GM12892 (cell line): Measurements from ENCODE around the gene NFKB1.

Experiments
- POLR2A ChIP-seq: IDR thresholded peaks from 2 replicates; pipeline ENCODE4 v1.6.1; 2011; ENCODE audit warnings: low read depth, low read length, control low read depth
- POLR2AphosphoS5 ChIP-seq: IDR thresholded peaks from 2 replicates; pipeline ENCODE4 v1.6.1; 2011; ENCODE audit warnings: low read depth, low read length, control low read depth
- TAF1 ChIP-seq: IDR thresholded peaks from 2 replicates; pipeline ENCODE4 v1.6.1; 2011; ENCODE audit warnings: low read depth, mild to moderate bottlenecking, control low read depth, low read length, borderline replicate concordance

DNA sequence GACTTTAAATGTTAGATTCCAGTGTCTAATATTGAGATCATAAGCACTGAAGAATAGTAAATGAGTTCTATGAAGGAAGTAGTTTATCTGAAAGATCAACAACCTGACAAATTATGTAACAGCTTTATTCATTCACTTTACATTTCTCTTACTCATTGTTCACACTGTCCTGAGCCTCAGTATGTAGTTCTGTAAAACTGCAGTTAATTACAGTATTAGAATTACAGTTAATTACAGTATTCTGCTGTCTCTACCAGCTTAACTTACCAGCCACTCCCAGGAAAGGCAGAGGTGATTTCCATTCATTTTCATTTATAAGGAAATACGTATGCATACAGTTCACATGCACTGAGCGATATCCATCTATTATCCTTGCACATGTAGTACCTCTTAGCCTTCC, 32.7 kb downstream of the NFKB1 start:
- TF ChIP-seq POLR2AphosphoS5: no peak
- no peak for TF ChIP-seq POLR2A
- TF ChIP-seq TAF1: no peak
